Kidney (tissue), 14 donors: ENCODE data around the gene SRI. TPM values are rescaled to one million over a fixed set of nuclear protein-coding genes. Genes with fewer than 3 reads are reported as not detected.

Experiments used
- DNase-seq, 5 donors: peaks; one replicate each; pipeline ENCODE4 v3.0.0-alpha.2; 2013 to 2020
- FAIRE-seq: peaks from 2 replicates; lab custom pipeline; 2012; peaks lifted over from hg19 to GRCh38; lab: Jason Lieb, UNC
- H3K27ac ChIP-seq, 2 donors: one replicate each; pipeline ENCODE4 v1.7.0; 2013; ENCODE audit warnings: low read depth in 2 of 2, low read length in 2 of 2, inconsistent platforms in 1 of 2
- H3K27me3 ChIP-seq: one replicate; pipeline ENCODE4 v1.7.1; 2013; ENCODE audit warnings: low read length, inconsistent platforms; ENCODE audit not compliant: control insufficient read depth, insufficient read depth
- H3K36me3 ChIP-seq, 3 donors: one replicate each; pipeline versions ENCODE4 v1.7.0 to v1.7.1; 2013; ENCODE audit warnings: low read length in 3 of 3, control low read depth in 1 of 3, inconsistent platforms in 1 of 3; ENCODE audit not compliant: insufficient read depth in 3 of 3, control insufficient read depth in 2 of 3
- H3K4me1 ChIP-seq, 3 donors: one replicate each; pipeline versions ENCODE4 v1.7.0 to v1.7.1; 2013; ENCODE audit warnings: low read length in 3 of 3, inconsistent platforms in 1 of 3, low read depth in 1 of 3; ENCODE audit not compliant: control insufficient read depth in 2 of 3, insufficient read depth in 2 of 3
- H3K4me3 ChIP-seq, 3 donors: one replicate each; pipeline versions ENCODE4 v1.7.0 to v1.8.1; 2013; ENCODE audit warnings: low read length in 3 of 3, control low read depth in 1 of 3, inconsistent platforms in 1 of 3
- H3K9ac ChIP-seq, 3 donors: one replicate each; pipeline versions ENCODE4 v1.7.0 to v1.7.1; 2013; ENCODE audit warnings: low read length in 3 of 3, control low read depth in 1 of 3, inconsistent platforms in 1 of 3
- H3K9me3 ChIP-seq, 3 donors: one replicate each; pipeline versions ENCODE4 v1.7.0 to v1.7.1; 2013; ENCODE audit warnings: low read length in 3 of 3, control low read depth in 1 of 3, inconsistent platforms in 1 of 3; ENCODE audit not compliant: control insufficient read depth in 2 of 3, insufficient read depth in 1 of 3
- CTCF ChIP-seq: IDR thresholded peaks from 3 replicates; pipeline ENCODE4 v1.5.1; 2012; ENCODE audit warnings: mild to moderate bottlenecking, moderate library complexity, borderline replicate concordance; ENCODE audit not compliant: insufficient read depth; ENCODE audit errors: extremely low read depth
- intact Hi-C: fragments of 100-400 bp; cut with DNase I; formaldehyde crosslinking; loops from one replicate; pipeline ENCODE4 v1.11.1; 2022
- polyA plus RNA-seq: library from polyadenylated mRNA; stranded (reverse); fragments of 350-450 nt; fragmentation: Illumina TruSeq; extraction: RNeasy Lipid Tissue Mini Kit (QIAGEN cat#74804); gene quantifications from one replicate; pipeline ENCODE4 v1.2.3, GENCODE V29; 2014; ENCODE audit warnings: low read depth, low replicate concordance; ENCODE audit not compliant: insufficient read depth
- total RNA-seq: library from RNA; stranded (reverse); fragmentation: NEBNext Ultra II Directional; extraction: Animal tissue kit (Norgen Biotek cat#: 25700); gene quantifications from one replicate; pipeline ENCODE4 v1.2.1, GENCODE V29; 2021
- donor health status: control.
- donor health status: control.
- donor health status: control.
- donor health status: control.
- donor health status: control.
- donor health status: DM: yes; HTN: yes; CAD: no.
- donor health status: Normal renal cell carcinoma (clear cell type).

Gene SRI
- total and polyA plus RNA-seq, 2 donors from 2014 or later = 141 to 148 TPM

DNA sequence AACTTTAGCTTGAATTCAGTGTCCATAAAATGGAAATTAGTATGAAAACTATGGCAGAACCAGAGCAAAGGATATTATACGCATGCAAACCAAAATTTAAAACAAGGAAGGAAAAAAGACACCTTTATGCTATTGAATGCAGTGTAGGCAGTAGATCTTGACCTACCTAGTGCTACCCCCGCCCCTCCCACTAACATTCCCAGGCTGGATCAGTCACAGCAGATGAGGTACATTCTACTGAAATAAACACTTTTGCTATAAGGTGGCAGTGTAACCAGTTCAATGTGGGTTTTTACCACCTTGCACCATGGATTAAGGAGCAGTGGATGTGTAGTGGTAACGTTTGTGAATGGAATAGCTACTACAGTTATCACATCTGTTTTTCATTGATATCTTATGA is 27.9 kb downstream of the SRI start:
- TF ChIP-seq CTCF = no peak
- H3K4me3 ChIP-seq = no peak overlapping the region

GRCh38 chr7:88185650-88186049 is 34.2 kb downstream of the SRI start:
- Histone ChIP-seq H3K36me3 (no peaks in the 10 kb centered on the region), H3K27me3 (no peaks in the 10 kb centered on the region), H3K9ac (no peak overlapping the region), H3K4me1 (peaks cover 0 to 2% (median 0%) of the 10 kb centered on the region in 3 donors), H3K4me3 (no peak overlapping the region), H3K27ac (no peak overlapping the region), H3K9me3 (no peaks in the 10 kb centered on the region)
- FAIRE-seq (no peak), DNase-seq (no peak)
- intact Hi-C loops = no loop called here
- TF ChIP-seq CTCF = no peak

More for the DNA sequence above, 27.9 kb downstream of the SRI start:
- FAIRE-seq (no peak), DNase-seq (no peak)
- no peaks in the 10 kb centered on the region for H3K36me3 ChIP-seq
- no peaks in the 10 kb centered on the region for H3K27me3 ChIP-seq
- no peaks in the 10 kb centered on the region for H3K9me3 ChIP-seq
- H3K27ac ChIP-seq = no peak overlapping the region
- intact Hi-C loops = no loop called here
- no peaks in the 10 kb centered on the region for H3K4me1 ChIP-seq
- H3K9ac ChIP-seq = no peak overlapping the region

DNA sequence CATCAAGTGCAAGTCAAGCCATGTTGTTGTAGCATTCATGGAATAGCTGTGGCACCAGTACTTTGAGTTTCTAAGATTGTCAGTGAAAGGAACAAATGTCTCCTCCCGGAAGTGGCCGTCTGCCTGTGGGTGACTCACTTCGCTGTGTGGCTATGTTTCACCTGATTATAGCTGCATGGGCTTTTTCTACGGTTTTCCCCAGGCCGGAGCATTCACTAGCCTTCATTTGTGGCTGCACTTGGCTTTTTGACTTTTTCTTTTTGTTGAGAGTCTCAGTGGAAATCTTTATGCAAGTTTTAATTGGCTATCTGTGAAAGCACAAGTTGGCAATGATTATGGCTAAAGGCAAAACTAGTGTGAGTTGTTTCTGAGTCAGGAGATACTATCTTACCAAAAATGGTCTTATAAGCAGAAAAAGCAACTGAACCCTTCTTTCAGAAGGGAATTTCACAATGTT is 35.0 kb downstream of the SRI start:
- TF ChIP-seq CTCF = no peak
- no peak for FAIRE-seq
- Histone ChIP-seq H3K9me3 (no peaks in the 10 kb centered on the region), H3K4me1 (peaks cover 0 to 2% (median 0%) of the 10 kb centered on the region in 3 donors), H3K4me3 (no peak overlapping the region), H3K36me3 (no peaks in the 10 kb centered on the region), H3K9ac (no peak overlapping the region), H3K27me3 (no peaks in the 10 kb centered on the region), H3K27ac (no peak overlapping the region)
- intact Hi-C loops = no loop called here
- no peak for DNase-seq

DNA sequence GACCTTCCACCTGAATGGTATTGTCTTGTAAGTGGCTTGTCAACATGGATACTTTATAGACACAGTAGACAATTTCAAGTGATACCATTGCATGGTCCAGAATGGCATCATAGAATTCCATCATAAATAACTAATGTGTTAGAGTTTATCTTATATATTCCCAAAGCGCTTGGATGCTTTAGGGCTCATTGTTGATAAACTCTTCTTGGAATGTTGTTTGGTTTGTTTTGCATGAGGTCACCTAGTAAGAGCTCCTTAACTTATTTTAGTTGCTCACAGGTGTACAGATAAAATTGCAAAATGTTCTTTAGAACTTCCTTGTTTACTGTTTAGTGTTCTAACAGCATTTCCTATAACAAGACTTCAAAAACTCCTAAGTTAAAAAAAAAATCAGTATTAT is 36.8 kb downstream of the SRI start:
- no peak for TF ChIP-seq CTCF

More for the DNA sequence above, 36.8 kb downstream of the SRI start:
- Histone ChIP-seq H3K9me3 (no peaks in the 10 kb centered on the region), H3K27ac (no peak overlapping the region), H3K4me3 (no peak overlapping the region), H3K36me3 (no peaks in the 10 kb centered on the region), H3K9ac (no peak overlapping the region), H3K4me1 (peaks cover 0 to 2% (median 0%) of the 10 kb centered on the region in 3 donors), H3K27me3 (no peaks in the 10 kb centered on the region)
- FAIRE-seq (no peak), DNase-seq (no peak)
- intact Hi-C loops = no loop called here
